Suprapubic skin (tissue), 3 donors: Measurements from ENCODE around the gene ZNF577.
A peak's percentile ranks its signal among the peaks of the same experiment; 100 is the strongest.

Experiments used
- EP300 ChIP-seq: sonication (generic); formaldehyde crosslinking; IDR thresholded peaks from one replicate; pipeline ENCODE4 v1.6.1; 2017; ENCODE audit warnings: antibody characterized with exemption
- POLR2A ChIP-seq, 2 donors: fragments of 450-650 bp; IDR thresholded peaks; one replicate each; pipeline ENCODE4 v1.6.1; 2017; ENCODE audit warnings: antibody characterized with exemption in 2 of 2, mild to moderate bottlenecking in 2 of 2, moderate library complexity in 2 of 2
- TF ChIP-seq, protein P1 (sequence below), 2 donors: fragments of 200-600 bp in 1 of 2; fragments of 450-650 bp in 1 of 2; sonication (generic) in 1 of 2; IDR thresholded peaks; one replicate each; pipeline ENCODE4 v1.5.1; 2016 to 2019; ENCODE audit warnings: antibody characterized with exemption in 2 of 2, mild to moderate bottlenecking in 1 of 2, moderate library complexity in 1 of 2

DNA sequence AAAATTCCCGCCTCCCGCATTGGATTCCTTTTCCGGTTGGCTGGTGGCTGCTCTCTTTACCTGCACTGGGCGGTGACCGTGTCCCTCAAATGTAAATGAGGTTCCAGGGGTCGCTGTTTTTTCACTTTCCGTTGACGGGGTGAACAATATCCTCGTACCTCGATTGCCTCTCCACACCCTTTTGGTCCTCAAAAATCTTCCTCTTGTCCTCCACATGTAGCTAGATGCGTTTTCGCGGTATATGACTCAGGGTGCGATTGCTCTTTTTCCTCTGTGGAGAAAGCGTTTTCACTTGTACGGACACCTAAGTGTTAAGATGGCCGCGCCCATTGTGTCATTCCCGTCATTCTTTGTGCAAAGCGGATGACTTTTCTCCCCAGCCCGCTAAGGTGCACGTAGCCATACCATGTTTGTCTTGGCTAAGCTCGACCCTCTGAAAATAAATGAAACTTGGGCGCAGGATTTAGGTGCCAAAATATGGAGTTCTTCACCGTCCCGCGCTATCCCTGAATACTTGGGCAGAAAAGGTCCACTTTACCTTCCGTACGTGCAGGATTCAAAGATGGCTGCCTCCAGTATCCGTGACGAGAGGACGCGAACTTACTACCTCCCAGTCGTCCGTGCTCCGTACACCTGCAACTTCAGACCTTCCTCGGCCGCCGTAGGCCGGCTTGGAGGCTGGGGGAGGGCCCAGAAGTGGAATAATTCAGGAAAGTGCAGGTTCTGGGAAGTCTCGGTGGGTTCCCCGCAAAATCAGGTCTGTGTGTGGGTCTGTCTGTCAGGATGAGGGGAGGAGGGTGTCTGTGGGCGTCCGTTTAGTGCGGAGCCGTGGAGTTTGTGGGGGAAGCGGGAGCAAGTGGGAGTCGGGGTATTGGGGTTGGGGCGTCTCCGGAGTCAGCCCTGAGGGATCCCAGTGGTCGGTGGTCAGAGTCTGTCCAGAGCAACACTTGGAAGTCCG lies 39.3 kb upstream of the ZNF577 start, which contains the start of gene ZNF613:
- TF ChIP-seq EP300 (no peak), POLR2A (IDR thresholded peaks at IDR 0.05) (no peak)
- TF ChIP-seq, protein P1, sequence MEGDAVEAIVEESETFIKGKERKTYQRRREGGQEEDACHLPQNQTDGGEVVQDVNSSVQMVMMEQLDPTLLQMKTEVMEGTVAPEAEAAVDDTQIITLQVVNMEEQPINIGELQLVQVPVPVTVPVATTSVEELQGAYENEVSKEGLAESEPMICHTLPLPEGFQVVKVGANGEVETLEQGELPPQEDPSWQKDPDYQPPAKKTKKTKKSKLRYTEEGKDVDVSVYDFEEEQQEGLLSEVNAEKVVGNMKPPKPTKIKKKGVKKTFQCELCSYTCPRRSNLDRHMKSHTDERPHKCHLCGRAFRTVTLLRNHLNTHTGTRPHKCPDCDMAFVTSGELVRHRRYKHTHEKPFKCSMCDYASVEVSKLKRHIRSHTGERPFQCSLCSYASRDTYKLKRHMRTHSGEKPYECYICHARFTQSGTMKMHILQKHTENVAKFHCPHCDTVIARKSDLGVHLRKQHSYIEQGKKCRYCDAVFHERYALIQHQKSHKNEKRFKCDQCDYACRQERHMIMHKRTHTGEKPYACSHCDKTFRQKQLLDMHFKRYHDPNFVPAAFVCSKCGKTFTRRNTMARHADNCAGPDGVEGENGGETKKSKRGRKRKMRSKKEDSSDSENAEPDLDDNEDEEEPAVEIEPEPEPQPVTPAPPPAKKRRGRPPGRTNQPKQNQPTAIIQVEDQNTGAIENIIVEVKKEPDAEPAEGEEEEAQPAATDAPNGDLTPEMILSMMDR (IDR thresholded peaks at IDR 0.05), result peak in 1 of 2 donors; percentile 8
